Thoracic aorta endothelial cell (primary cell): Measurements from ENCODE around the gene LAMC3. TPM values are rescaled to one million over a fixed set of nuclear protein-coding genes. Genes with fewer than 3 reads are reported as not detected.

Source experiments
- small RNA-seq: library from RNA; depleted of rRNA; stranded (forward); fragments of <200 nt; gene quantifications from one replicate; pipeline ENCODE3, GENCODE V24; 2012
- total RNA-seq: library from RNA; depleted of rRNA; stranded (reverse); fragments of >200 nt; gene quantifications from 2 replicates; pipeline ENCODE4 v1.2.3, GENCODE V29; 2012

Gene LAMC3
- total RNA-seq: 0.13 and 0.22 TPM in 2 replicates

DNA sequence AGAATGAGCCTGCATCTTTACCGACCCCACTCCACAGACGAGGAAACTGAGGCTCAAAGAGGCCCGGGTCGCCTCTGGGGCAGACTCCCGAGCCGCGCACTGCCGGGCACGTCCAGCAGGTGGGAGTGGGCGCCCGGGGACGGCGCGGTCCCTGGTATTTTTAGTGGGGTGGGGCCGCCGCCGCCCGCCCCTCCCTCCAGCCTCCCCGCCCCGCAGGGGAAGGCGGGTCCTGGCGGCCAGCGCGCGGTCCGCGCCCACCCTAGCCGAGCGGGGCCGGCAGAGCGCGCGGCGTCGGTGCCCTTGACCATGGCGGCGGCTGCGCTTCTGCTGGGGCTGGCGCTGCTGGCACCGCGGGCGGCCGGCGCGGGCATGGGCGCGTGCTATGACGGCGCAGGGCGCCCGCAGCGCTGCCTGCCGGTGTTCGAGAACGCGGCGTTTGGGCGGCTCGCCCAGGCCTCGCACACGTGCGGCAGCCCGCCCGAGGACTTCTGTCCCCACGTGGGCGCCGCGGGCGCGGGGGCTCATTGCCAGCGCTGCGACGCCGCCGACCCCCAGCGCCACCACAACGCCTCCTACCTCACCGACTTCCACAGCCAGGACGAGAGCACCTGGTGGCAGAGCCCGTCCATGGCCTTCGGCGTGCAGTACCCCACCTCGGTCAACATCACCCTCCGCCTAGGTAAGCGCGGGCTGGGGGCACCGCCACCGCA, at the start of gene LAMC3:
LAMC3 (plus strand) TSS at position 266 of the 710 bp plus-strand sequence; CDS start at position 307, 41 bp downstream.

DNA sequence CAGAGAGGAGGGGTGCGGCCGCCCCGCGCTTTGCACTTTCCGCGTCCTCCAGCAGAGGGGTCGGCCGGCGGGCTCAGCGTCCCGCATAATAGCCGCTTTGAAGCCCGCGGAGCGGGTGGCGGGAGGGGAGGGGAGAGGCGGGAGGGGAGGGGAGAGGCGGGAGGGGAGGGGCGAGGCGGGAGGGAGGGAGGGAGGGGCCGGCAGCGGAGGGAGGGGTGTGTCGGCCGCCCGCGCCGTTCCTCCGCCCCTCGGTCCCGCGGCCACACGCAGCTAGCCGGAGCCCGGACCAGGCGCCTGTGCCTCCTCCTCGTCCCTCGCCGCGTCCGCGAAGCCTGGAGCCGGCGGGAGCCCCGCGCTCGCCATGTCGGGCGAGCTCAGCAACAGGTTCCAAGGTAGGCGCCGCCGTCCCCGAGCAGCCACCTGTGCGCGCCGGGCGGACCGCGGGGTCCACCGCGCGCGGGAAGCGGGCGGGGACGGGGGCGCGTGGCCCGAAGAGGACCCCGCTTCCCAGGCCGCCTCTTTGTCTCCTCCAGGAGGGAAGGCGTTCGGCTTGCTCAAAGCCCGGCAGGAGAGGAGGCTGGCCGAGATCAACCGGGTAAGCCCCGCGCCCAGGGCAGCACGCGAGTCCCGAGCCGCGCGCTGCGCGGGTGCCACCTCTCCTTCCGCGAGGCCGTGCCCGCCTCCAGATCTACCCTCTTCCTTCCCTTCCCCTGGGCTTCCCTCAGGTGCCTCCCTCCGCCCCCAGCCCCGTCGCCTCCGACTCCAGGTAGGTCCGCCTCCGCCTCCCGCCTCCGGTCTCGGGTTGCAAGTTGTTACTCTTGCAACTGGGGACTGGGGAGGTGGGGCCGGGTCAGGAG, 87.5 kb downstream of the LAMC3 start, which contains the start of gene AIF1L:
AIF1L (plus strand) TSS at position 263 of the 857 bp plus-strand sequence; CDS start at position 362, 99 bp downstream.

DNA sequence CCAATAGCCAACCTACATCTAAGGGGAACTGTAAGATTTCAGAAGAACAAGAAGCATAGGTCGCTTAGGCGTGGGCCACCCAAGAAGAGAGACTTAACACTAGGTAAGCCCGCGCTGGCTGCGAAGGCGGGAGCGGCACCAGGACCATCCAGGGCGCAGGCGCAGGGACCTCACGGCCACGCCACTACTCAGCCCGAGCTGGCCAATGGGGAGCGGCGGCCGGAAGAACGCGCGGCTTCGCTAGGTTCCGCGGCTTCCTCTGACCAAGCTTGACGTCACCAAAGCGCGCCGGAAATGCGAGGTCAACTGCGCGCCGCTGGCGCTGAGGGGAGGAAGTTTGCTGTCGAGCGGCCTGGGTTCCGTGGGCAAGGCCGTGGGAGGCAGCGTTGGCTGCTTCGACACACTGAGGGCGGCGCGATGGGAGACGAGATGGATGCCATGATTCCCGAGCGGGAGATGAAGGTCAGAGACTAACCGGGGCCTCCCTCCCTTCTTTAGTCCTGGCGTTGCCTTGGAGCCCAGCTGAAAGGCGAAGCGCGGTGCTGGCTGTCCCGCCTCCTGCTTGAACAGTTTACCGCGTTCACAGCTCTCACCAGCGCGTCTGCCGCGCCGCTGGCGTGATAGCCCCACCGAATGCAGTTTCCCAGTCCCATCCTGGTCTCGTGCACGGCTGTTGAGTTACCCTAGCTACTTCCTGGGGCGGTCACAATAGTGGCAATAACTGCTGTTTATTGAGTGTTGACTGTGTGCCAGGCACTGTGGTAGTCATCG, 116.5 kb downstream of the LAMC3 start, which contains the start of gene NUP214:
NUP214 (plus strand) TSS at position 299 of the 771 bp plus-strand sequence; CDS start at position 418, 119 bp downstream.

Small RNA genes lying within 50 kb of the gene (small RNA-seq; reads per million reads assigned to genes)
- gene RF00322 (not detected), gene RNU6-881P (not detected)

Other genes with a start within 250 kb of the LAMC3 start
- 79.0 and 84.0 TPM in 2 replicates for gene ABL1, start 173.9 kb upstream of the LAMC3 start, total RNA-seq
- not detected in 2 replicates for gene QRFP, start 112.4 kb upstream of the LAMC3 start, total RNA-seq
- not detected in 2 replicates for gene FIBCD1, start 69.9 kb upstream of the LAMC3 start, total RNA-seq
- 41.5 and 49.5 TPM in 2 replicates for gene AIF1L, start 87.4 kb downstream of the LAMC3 start, total RNA-seq
- 31.1 and 34.1 TPM in 2 replicates for gene NUP214, start 116.4 kb downstream of the LAMC3 start, total RNA-seq